ENCODE results near the gene SAMMSON.

SAMMSON gene

GRCh38 chr3:69986419-69986818 lies 13.1 kb upstream of the SAMMSON start:
- H3K4me3 ChIP-seq (ENCODE audit: low read length) = no peak overlapping the region
- no peaks in the 10 kb centered on the region for H3K9me3 ChIP-seq (ENCODE audit: insufficient read depth, low read depth, low read length)
- peaks cover 10% of the 10 kb centered on the region for H3K4me1 ChIP-seq (ENCODE audit: insufficient read depth, low read length)
- H3K9ac ChIP-seq (ENCODE audit: low read depth, low read length) = no peak overlapping the region
- WGBS = 95% methylated on average over 5 of the region's 6 CpGs
- H3K27ac ChIP-seq (ENCODE audit: low read depth, low read length) = no peak overlapping the region
- H3K27me3 ChIP-seq (ENCODE audit: insufficient read depth, low read length) = peaks cover 16% of the 10 kb centered on the region
- no peaks in the 10 kb centered on the region for H3K36me3 ChIP-seq (ENCODE audit: insufficient read depth, low read length)

DNA sequence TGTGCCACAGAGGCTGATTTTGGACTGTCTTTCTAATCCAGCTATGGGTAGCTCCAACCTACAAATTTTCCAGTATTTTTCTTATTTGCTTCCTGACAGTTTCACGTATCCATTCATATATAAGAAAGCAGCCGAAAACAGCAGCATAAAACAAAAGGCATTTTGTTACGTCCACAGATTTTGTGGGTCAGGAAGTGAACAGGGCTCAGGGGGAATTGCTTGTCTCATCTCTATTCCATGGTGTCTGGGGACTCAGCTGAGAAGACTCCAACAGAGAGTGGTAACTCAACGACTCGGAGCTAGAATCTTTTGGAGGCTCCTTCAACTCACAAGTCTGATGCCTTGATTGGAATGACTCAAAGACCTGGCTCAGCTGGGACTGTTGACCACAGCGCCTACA lies 11.7 kb upstream of the SAMMSON start:
- 94% methylated on average over 6 of the region's 6 CpGs for WGBS
- Histone ChIP-seq H3K4me3 (ENCODE audit: low read length) (no peak overlapping the region), H3K9me3 (ENCODE audit: insufficient read depth, low read depth, low read length) (no peaks in the 10 kb centered on the region), H3K9ac (ENCODE audit: low read depth, low read length) (no peak overlapping the region), H3K4me1 (ENCODE audit: insufficient read depth, low read length) (peaks cover 10% of the 10 kb centered on the region), H3K27me3 (ENCODE audit: insufficient read depth, low read length) (peaks cover 16% of the 10 kb centered on the region), H3K27ac (ENCODE audit: low read depth, low read length) (no peak overlapping the region), H3K36me3 (ENCODE audit: insufficient read depth, low read length) (no peaks in the 10 kb centered on the region)

GRCh38 chr3:69993757-69994156 lies 5.8 kb upstream of the SAMMSON start:
- no peaks in the 10 kb centered on the region for H3K27me3 ChIP-seq (ENCODE audit: insufficient read depth, low read length)
- H3K27ac ChIP-seq (ENCODE audit: low read depth, low read length) = no peak overlapping the region
- 97% methylated on average over 3 of the region's 4 CpGs for WGBS
- no peak overlapping the region for H3K4me3 ChIP-seq (ENCODE audit: low read length)
- no peak overlapping the region for H3K9ac ChIP-seq (ENCODE audit: low read depth, low read length)
- H3K9me3 ChIP-seq (ENCODE audit: insufficient read depth, low read depth, low read length) = no peaks in the 10 kb centered on the region
- H3K4me1 ChIP-seq (ENCODE audit: insufficient read depth, low read length) = peaks cover 9% of the 10 kb centered on the region; the same call in 1 of the 2 replicates
- H3K36me3 ChIP-seq (ENCODE audit: insufficient read depth, low read length) = no peaks in the 10 kb centered on the region

GRCh38 chr3:69994919-69995318 lies 4.6 kb upstream of the SAMMSON start:
- H3K9ac ChIP-seq (ENCODE audit: low read depth, low read length) = no peak overlapping the region
- H3K27ac ChIP-seq (ENCODE audit: low read depth, low read length) = no peak overlapping the region
- no peaks in the 10 kb centered on the region for H3K9me3 ChIP-seq (ENCODE audit: insufficient read depth, low read depth, low read length)
- no peaks in the 10 kb centered on the region for H3K27me3 ChIP-seq (ENCODE audit: insufficient read depth, low read length)
- peaks cover 16% of the 10 kb centered on the region for H3K4me1 ChIP-seq (ENCODE audit: insufficient read depth, low read length)
- no peak overlapping the region for H3K4me3 ChIP-seq (ENCODE audit: low read length)
- no peaks in the 10 kb centered on the region for H3K36me3 ChIP-seq (ENCODE audit: insufficient read depth, low read length)
- whole genome bisulfite sequencing = 92% methylated on average over 3 of the region's 3 CpGs

DNA sequence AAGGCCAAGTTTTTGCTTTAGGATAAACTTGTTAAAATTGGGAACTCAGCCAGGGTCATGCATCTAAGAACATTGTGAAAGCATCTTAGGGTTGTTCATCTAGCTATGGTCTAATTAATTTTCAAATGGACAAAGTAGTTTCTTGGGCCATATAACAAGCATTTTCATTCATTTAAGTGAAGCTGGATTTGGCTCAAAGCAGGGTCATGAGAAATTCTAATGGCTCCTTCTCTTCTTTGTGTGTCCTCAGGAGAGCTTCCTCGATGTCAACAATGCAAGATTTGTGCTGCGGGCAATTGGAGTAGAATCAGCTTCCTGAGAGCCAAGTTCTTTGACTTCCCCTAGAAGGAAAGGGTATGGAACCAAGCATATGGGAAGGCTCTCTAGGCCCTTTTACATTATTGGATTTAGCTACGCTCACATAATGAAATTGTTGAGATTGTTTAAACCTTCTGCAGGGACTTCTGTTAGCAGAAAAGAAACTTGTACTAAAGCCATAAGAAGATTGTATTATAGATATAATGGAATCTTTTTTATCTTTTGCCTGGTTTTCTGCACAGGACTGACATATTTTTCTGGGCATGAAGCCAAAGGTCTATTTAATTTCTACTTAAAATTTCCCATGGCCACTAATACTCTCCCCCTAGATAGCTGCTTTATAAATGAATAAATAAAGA lies 1.8 kb upstream of the SAMMSON start:
- Histone ChIP-seq H3K9me3 (ENCODE audit: insufficient read depth, low read depth, low read length) (no peaks in the 10 kb centered on the region), H3K4me3 (ENCODE audit: low read length) (no peak overlapping the region), H3K4me1 (ENCODE audit: insufficient read depth, low read length) (peaks cover 16% of the 10 kb centered on the region), H3K27me3 (ENCODE audit: insufficient read depth, low read length) (no peaks in the 10 kb centered on the region), H3K9ac (ENCODE audit: low read depth, low read length) (no peak overlapping the region), H3K36me3 (ENCODE audit: insufficient read depth, low read length) (no peaks in the 10 kb centered on the region), H3K27ac (ENCODE audit: low read depth, low read length) (no peak overlapping the region)
- WGBS = 78% methylated on average over 3 of the region's 3 CpGs

GRCh38 chr3:69998759-69999139 lies 784 bp upstream of the SAMMSON start:
- H3K9ac ChIP-seq (ENCODE audit: low read depth, low read length) = no peak overlapping the region
- peaks cover 16% of the 10 kb centered on the region for H3K4me1 ChIP-seq (ENCODE audit: insufficient read depth, low read length)
- WGBS = 59% methylated on average over 3 of the region's 3 CpGs
- H3K36me3 ChIP-seq (ENCODE audit: insufficient read depth, low read length) = no peaks in the 10 kb centered on the region
- H3K4me3 ChIP-seq (ENCODE audit: low read length) = no peak overlapping the region
- H3K27ac ChIP-seq (ENCODE audit: low read depth, low read length) = no peak overlapping the region
- no peaks in the 10 kb centered on the region for H3K27me3 ChIP-seq (ENCODE audit: insufficient read depth, low read length)
- no peaks in the 10 kb centered on the region for H3K9me3 ChIP-seq (ENCODE audit: insufficient read depth, low read depth, low read length)

GRCh38 chr3:70000028-70000410 lies 486 bp downstream of the SAMMSON start:
- H3K9ac ChIP-seq (ENCODE audit: low read depth, low read length) = no peak overlapping the region

DNA sequence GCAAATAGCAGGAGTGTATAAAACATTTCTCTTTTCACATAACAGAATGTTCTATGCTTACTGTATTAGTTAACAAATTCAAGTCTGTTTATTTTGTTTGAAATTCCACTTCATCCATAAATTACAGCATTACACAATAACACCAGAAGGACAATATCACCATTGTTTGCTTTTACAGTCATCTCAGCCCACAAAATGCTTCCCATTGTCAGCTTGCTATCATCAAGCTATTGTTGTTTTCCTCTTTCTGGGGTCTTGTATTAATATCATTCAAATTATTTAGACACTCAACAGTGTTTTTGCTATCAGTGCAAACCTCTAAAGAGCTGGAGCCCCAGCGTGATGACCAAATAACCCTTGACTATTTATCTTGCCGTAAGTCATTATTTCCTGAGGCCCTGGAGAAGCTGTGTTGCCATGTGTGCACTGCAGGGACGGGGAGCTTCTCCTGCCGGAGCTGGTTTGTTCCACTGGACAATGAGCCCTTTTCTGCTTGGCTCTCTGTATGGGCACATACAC lies 1.1 kb downstream of the SAMMSON start:
- Histone ChIP-seq H3K4me3 (ENCODE audit: low read length) (no peak overlapping the region), H3K36me3 (ENCODE audit: insufficient read depth, low read length) (no peaks in the 10 kb centered on the region), H3K9me3 (ENCODE audit: insufficient read depth, low read depth, low read length) (no peaks in the 10 kb centered on the region), H3K9ac (ENCODE audit: low read depth, low read length) (no peak overlapping the region), H3K27me3 (ENCODE audit: insufficient read depth, low read length) (no peaks in the 10 kb centered on the region), H3K4me1 (ENCODE audit: insufficient read depth, low read length) (peaks cover 16% of the 10 kb centered on the region), H3K27ac (ENCODE audit: low read depth, low read length) (no peak overlapping the region)
- WGBS = 88% methylated on average over 4 of the region's 4 CpGs

More at GRCh38 chr3:70000028-70000410, 486 bp downstream of the SAMMSON start:
- Histone ChIP-seq H3K4me1 (ENCODE audit: insufficient read depth, low read length) (peaks cover 16% of the 10 kb centered on the region), H3K27me3 (ENCODE audit: insufficient read depth, low read length) (no peaks in the 10 kb centered on the region), H3K9me3 (ENCODE audit: insufficient read depth, low read depth, low read length) (no peaks in the 10 kb centered on the region), H3K27ac (ENCODE audit: low read depth, low read length) (no peak overlapping the region), H3K4me3 (ENCODE audit: low read length) (no peak overlapping the region), H3K36me3 (ENCODE audit: insufficient read depth, low read length) (no peaks in the 10 kb centered on the region)
- 95% methylated on average over 13 of the region's 15 CpGs for WGBS

DNA sequence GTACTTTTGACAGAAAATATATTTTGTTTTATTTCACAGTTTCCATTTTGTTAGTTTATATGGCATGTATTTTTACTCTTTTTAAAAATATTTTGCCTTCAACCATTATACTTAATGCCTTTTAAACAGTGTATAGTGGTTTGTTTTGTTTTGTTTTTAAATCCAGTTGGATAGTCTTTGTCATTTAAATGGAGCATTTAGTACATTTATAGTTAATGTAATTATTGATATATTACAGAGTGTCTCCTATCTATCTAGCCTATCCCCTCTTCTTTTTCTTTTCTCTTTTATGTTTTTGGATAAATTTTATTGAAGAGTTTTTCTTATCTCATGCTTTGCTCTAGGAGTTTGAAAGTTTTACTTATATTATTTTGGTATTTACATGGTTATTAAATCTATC lies 3.6 kb downstream of the SAMMSON start:
- no peaks in the 10 kb centered on the region for H3K27me3 ChIP-seq (ENCODE audit: insufficient read depth, low read length)
- H3K9me3 ChIP-seq (ENCODE audit: insufficient read depth, low read depth, low read length) = no peaks in the 10 kb centered on the region
- no peaks in the 10 kb centered on the region for H3K36me3 ChIP-seq (ENCODE audit: insufficient read depth, low read length)
- no peak overlapping the region for H3K9ac ChIP-seq (ENCODE audit: low read depth, low read length)
- H3K4me3 ChIP-seq (ENCODE audit: low read length) = no peak overlapping the region
- no peak overlapping the region for H3K27ac ChIP-seq (ENCODE audit: low read depth, low read length)
- H3K4me1 ChIP-seq (ENCODE audit: insufficient read depth, low read length) = peaks cover 11% of the 10 kb centered on the region

GRCh38 chr3:70006089-70006488 lies 6.6 kb downstream of the SAMMSON start:
- Histone ChIP-seq H3K4me1 (ENCODE audit: insufficient read depth, low read length) (no peaks in the 10 kb centered on the region), H3K9ac (ENCODE audit: low read depth, low read length) (no peak overlapping the region), H3K27me3 (ENCODE audit: insufficient read depth, low read length) (no peaks in the 10 kb centered on the region), H3K9me3 (ENCODE audit: insufficient read depth, low read depth, low read length) (no peaks in the 10 kb centered on the region), H3K36me3 (ENCODE audit: insufficient read depth, low read length) (no peaks in the 10 kb centered on the region), H3K4me3 (ENCODE audit: low read length) (no peak overlapping the region), H3K27ac (ENCODE audit: low read depth, low read length) (no peak overlapping the region)
- WGBS = 91% methylated on average over 4 of the region's 4 CpGs

DNA sequence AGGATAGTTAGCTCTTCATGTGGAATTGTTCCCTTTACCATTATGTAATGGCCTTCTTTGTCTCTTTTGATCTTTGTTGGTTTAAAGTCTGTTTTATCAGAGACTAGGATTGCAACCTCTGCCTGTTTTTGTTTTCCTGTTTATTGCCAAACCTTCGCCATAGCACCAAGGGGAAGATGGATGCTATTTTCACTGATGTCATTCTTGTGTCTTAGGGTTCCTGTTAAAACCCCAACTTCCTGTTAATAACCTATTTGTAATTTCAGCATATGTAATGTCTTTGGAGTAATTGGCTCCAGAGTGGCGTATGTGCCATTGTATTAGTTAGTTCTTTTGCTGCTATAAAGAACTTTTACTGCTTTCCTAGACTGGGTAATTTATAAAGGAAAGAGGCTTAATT lies 10.8 kb downstream of the SAMMSON start:
- 93% methylated on average over 2 of the region's 2 CpGs for WGBS
- Histone ChIP-seq H3K9me3 (ENCODE audit: insufficient read depth, low read depth, low read length) (no peaks in the 10 kb centered on the region), H3K4me3 (ENCODE audit: low read length) (no peak overlapping the region), H3K27me3 (ENCODE audit: insufficient read depth, low read length) (no peaks in the 10 kb centered on the region), H3K27ac (ENCODE audit: low read depth, low read length) (no peak overlapping the region), H3K36me3 (ENCODE audit: insufficient read depth, low read length) (no peaks in the 10 kb centered on the region), H3K4me1 (ENCODE audit: insufficient read depth, low read length) (no peaks in the 10 kb centered on the region), H3K9ac (ENCODE audit: low read depth, low read length) (no peak overlapping the region)

GRCh38 chr3:70011582-70011981 lies 12.0 kb downstream of the SAMMSON start:
- Histone ChIP-seq H3K4me3 (ENCODE audit: low read length) (no peak overlapping the region), H3K9ac (ENCODE audit: low read depth, low read length) (no peak overlapping the region), H3K27ac (ENCODE audit: low read depth, low read length) (no peak overlapping the region), H3K27me3 (ENCODE audit: insufficient read depth, low read length) (no peaks in the 10 kb centered on the region), H3K4me1 (ENCODE audit: insufficient read depth, low read length) (no peaks in the 10 kb centered on the region), H3K9me3 (ENCODE audit: insufficient read depth, low read depth, low read length) (no peaks in the 10 kb centered on the region), H3K36me3 (ENCODE audit: insufficient read depth, low read length) (no peaks in the 10 kb centered on the region)
- WGBS = 88% methylated on average over 1 of the region's 1 CpG

All from HUES64 (cell line).